RWPE1 (cell line): ENCODE measurements around the gene DHX58.

Experiments
- CTCF ChIA-PET: fragments of 350-600 bp; sonication (Branson Sonifier 250); formaldehyde crosslinking; extraction: SDS; loops from one replicate; lab custom pipeline; 2021; lab: Yijun Ruan, JAX
- POLR2A ChIA-PET: fragments of 400-600 bp; formaldehyde crosslinking; extraction: SDS; loops from one replicate; lab custom pipeline; 2020; ENCODE audit warnings: antibody characterized with exemption; ENCODE audit not compliant: low non-redundant PET; lab: Yijun Ruan, JAX
- DNase-seq: peaks from one replicate; pipeline ENCODE4 v3.0.0; 2012; ENCODE audit warnings: low spot score
- H3K27ac ChIP-seq: fragments of 450-650 bp; 2 replicates; pipeline ENCODE4 v1.5.1; 2017
- CTCF ChIP-seq: fragments of 450-650 bp; conservative IDR thresholded peaks from 2 replicates; pipeline ENCODE4 v1.5.1; 2017; ENCODE audit warnings: low read depth, mild to moderate bottlenecking

Gene DHX58

DNA sequence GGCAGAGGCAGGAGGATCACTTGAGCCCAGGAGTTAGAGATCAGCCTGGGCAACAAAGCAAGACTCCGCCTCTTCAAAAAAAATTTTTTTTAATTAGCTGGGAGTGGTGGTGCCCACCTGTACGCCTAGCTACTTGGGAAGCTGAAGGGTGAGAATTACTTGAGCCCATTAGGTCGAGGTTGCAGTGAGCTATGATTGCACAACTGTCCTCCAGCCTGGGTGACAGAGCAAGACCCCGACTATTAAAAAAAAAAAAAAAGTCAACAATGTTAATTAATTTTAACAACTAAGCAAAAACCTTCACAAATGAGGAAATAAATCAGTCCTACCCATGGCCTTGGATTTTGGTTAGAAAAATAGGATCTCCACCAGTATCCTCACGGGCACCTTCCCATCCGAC, 5.4 kb downstream of the DHX58 start:
- peak overlapping the region; percentile 48; the same call in 1 of the 2 replicates for H3K27ac ChIP-seq
- CTCF ChIA-PET, result interaction anchor here (1.1 kb wide), 1 partner anchor 83 kb away, joined by 3 read pairs; no protein-coding TSS in a partner anchor
- no peak for DNase-seq
- TF ChIP-seq CTCF, result no peak
- POLR2A ChIA-PET, result no interaction called here

- CTCF ChIA-PET, result interaction anchor here (0.7 kb wide), 1 partner anchor 421 kb away, joined by 3 read pairs; no protein-coding TSS in a partner anchor
- DNase-seq, result no peak
- no peak for TF ChIP-seq CTCF
- POLR2A ChIA-PET, result no interaction called here
- no peak overlapping the region for H3K27ac ChIP-seq
Observed at GRCh38 chr17:42106009-42106408, 6.5 kb downstream of the DHX58 start.

DNA sequence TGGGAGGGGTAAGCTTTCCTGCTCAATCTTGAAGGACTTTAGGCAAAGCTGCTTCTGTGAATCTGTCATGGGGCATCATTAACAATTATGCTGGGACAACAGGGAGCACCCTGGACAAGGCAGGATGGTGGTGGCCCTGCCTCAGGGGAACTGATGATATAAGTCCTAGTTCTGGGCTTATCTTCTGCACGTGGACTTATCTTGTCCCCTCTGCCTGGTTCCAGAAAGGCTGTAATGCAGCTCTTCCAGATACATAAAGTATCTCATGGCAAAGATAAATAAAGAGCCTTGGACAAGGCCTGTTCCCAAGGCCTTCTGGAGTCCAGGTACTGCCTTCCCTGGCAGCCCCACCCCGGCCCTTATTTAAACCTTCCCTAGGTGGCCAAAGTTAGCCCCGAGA, 8.2 kb downstream of the DHX58 start:
- no peak for DNase-seq
- ChIA-PET CTCF (interaction anchor here (0.6 to 2.1 kb wide), 3 partner anchors 36 to 101 kb away, joined by 3 to 10 read pairs (median 4); no protein-coding TSS in a partner anchor), POLR2A (interaction anchor here (0.7 kb wide), 1 partner anchor 834 kb away, joined by 3 read pairs; no protein-coding TSS in a partner anchor)
- H3K27ac ChIP-seq, result no peak overlapping the region
- no peak for TF ChIP-seq CTCF

DNA sequence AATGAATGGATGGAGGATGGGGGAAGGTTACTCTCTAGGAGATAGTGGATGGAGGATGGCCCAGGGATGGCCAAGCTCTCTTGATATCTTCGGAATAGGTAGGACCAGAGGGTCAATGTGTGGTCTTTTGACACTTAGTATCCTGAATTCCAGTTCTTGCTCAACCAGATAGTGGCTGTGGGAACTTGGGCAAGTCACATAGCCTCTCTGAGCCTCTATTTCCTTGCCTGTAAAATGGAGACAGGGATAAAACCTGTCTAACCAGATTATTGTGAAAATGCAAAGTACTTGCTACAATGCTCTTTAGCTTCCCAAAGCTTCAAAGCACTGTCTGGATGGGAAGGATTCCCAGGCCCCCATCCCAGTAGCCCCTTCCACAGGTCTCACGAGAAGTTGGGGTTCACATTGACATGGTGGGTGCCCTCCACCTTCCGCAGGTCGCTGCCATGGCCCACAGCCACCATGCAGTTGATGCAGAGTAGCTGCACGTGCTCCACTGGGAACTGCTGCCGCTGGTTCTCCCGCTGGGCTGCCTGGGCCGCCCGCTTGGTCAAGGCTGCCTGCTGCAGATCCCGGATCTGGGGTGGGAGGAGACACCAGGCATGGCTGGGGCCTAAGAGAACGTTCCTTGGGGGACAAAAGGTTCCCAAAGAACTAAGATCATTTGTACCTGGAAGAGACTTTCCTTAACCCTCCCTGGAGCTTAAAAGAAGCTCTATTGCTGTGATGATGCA, 9.1 kb downstream of the DHX58 start:
- no peak for DNase-seq
- H3K27ac ChIP-seq, result no peak overlapping the region
- ChIA-PET CTCF (interaction anchor here (0.6 to 2.1 kb wide), 2 partner anchors 61 to 79 kb away, joined by 3 to 10 read pairs; no protein-coding TSS in a partner anchor), POLR2A (interaction anchor here (0.7 kb wide), 1 partner anchor 835 kb away, joined by 3 read pairs; no protein-coding TSS in a partner anchor)
- no peak for TF ChIP-seq CTCF

- no peak overlapping the region for H3K27ac ChIP-seq
- DNase-seq, result peak; percentile 61
- TF ChIP-seq CTCF, result peak; percentile 71
- CTCF ChIA-PET, result interaction anchor here (0.5 to 1.2 kb wide), 17 partner anchors 9 to 591 kb away, joined by 3 to 6 read pairs (median 3); partner anchors contain the start of gene DHX58
- POLR2A ChIA-PET, result no interaction called here
Observed at GRCh38 chr17:42101513-42102292, 10.8 kb downstream of the DHX58 start.
